Measurements from ENCODE around the gene GC.
A peak's percentile ranks its signal among the peaks of the same experiment; 100 is the strongest.
"Not testable (repeated sequence)": the region's sequence is repeated elsewhere in the genome, so short reads cannot be mapped to it uniquely, and the experiment has no call there.

The GC gene

GRCh38 chr4:71765821-71766383 is 18.0 kb downstream of the GC start:
- no peak for DNase-seq

DNA sequence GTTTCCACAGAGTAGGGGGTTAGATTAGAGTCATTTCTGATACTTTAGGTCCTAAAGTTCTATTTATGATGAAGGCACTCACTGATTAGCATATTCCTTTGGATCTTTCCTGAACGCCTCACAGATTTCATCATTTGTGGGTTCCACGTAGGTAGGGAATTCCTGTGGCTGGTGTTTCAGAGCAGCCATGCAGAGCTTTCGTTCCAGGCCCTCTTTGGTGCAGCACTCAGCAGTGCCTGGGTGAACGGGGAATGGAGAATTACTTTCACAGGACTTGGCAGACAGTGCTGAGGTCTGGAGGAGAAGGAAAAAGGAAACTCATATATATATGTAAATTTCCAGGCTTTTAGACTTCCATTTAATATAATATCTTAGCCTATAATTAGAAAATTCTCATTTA is 18.5 kb downstream of the GC start:
- DNase-seq: no peak

DNA sequence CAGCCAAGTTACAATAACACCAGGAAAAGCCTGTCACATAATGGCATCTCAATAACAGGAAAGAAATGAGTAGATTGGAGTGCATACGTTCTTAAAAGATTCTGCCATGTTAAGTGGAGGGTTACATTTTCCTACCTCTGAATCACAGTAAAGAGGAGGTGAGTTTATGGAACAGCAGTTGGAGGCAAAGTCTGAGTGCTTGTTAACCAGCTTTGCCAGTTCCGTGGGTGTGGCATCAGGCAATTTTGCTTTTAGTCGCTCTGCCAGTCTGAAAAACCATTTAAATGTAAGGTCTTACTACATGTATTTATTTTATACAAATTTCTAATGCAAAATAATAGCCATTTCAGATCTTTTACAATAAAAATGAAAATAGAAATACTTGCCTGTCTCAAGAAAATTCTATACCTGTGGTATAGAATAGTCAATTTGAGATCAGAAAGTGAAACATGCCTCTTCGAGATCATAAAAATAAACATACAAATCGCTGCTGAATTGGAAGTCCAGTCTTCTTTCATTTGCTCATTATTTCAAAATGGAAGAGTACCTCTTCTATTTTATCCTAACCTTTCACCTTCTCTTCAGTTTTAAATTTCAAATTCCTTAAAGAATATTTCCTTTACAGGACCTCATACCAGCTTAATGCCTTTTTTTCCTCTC is 31.4 kb downstream of the GC start:
- DNase-seq: no peak

DNA sequence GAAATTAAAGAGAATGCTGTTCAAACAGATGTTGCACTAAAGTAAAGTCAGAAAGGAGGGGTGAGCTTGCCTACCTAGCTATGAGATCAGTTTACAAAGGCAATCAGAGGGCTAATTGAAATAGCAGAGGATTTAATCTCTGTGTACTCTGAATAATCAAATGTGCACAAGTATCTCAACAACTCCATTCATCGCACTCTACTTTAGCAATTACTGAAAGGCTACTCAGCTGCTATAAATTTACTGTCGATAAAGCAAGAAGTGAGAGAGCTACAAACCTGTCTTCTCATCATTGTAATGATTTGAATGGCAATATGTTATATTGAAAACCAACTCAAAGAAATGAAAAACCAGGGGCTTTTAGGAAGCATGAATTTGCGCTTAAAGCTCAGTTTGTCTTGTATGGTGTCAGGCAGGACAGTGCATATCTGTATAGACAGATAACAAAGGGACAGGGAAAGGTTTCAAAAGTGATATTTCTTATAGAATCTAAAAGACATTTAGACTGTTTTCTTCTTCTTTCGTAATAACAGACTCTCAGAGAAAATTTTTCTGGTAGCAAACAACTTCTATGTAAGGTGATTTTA is 34.8 kb downstream of the GC start:
- DNase-seq: peak in 1 of 2 experiments; percentile 66

DNA sequence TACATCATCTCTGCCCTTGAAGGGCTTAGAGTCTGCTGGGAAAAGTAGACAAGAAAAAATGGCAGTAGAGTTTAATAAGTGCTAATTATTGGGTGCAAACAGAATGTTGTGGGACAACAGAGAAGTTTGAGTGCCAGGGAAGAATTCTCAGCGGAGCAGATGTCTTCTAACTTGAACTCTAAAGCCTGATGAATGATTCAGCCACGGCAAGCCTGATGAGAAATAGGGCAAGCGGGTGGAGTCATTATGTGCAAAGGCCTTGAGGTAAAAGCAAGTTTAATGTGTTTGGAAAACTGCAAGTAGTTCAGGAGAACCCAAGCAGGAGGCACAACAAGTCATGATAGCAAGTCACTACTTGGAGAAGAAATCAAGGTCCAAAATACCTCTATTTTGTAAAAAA is 37.5 kb downstream of the GC start:
- DNase-seq: no peak

GRCh38 chr4:71738782-71739181 is 45.1 kb downstream of the GC start:
- not testable (repeated sequence) for DNase-seq

GRCh38 chr4:71732706-71733105 is 51.2 kb downstream of the GC start:
- peak in 1 of 2 experiments; percentile 53 for DNase-seq

GRCh38 chr4:71732066-71732465 is 51.8 kb downstream of the GC start:
- peak in 1 of 2 experiments; percentile 20 for DNase-seq

- DNase-seq: peak; percentile 86 to 92
Measured at GRCh38 chr4:71729856-71730255, 54.0 kb downstream of the GC start.

DNA sequence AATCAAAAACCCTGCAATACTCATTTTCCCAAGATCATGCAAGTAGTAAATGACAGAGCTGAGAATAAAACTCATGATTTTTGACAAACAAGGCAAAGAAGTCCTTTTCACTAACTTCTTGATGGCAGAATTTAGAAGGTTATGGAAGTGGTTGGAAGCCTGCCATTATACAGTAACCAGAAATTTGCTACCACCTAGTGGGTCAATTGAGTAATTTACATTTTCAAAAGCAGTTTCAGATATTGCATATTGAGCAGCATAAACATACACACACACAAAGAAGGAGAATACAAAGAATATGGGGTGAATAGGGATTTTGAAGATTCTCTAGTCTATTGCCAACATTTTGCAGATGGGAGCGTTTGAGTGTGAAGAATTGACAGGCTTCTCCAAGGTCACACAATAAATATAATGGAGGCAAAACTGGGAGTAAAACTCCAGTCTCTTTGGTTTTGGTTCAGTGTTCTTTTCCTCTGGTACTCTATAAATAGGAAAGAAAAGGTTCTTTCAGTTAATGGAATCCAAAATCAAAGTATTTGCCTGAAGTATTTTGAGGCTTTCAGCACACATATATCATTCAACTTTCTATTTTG is 70.2 kb downstream of the GC start:
- DNase-seq: peak in 1 of 2 experiments; percentile 43

DNA sequence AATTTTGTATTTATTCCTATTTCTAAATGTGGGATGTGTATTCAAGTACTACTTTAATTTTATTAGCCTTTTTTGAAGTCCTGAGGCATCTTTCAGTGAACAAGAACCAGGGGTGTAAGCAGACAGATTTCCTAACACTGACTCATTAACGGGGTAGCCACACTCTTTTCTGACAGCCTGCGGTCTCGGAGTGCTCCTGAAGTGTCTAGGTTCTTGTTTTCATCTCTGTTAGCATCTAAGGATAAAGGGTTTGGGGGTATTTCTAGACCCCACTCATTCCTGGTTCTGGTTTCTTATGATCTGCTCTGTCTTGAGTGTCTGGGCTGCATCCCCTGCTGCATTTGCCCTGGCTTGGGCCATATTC is 71.9 kb downstream of the GC start:
- DNase-seq: no peak

DNA sequence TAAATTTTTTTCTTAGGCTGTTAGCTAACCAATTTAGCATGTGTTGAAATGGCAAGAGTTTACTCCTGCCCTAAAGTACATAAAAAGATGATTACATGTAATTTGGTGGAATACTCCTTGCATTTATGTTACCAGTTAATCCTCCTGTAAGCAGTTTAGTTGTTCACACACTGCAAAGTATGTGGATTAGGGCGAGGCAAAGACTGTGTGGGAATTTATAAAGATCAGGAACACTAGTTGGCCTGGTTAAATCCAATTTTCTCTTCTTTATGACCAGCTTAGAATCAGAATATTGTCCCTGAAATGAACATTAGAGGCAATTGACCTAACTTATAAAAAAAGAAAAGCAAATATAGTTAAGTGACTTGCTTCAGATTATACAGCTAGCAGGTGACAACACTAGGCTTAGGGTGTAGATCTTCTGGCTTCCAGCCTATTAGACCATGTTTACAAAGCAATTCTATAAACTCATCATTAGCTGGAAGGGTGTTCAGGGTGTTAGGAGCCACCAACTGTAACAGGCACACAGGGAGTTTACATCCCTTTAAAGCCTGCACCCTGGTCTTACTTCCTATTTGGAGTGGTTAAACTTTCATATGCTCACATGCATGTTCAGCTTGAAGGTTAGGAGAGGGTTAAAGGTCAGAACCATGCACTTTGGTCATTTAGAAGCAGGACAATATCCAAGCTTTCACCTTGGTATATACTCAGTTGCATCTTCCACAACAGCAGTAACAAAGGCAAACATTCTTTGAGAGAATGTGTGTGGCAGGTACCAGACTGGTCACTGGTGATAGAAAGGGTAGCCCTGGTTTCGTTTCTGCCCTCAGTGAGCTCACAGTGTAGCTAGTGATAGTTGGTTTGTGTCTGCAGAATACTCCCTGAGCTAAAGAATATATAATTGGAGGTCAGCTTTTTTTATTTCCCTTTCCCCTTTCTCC is 72.6 kb downstream of the GC start:
- no peak for DNase-seq

GRCh38 chr4:71709961-71710360 is 73.9 kb downstream of the GC start:
- DNase-seq: peak in 1 of 2 experiments; percentile 19

GRCh38 chr4:71698141-71698540 is 85.7 kb downstream of the GC start:
- no peak for DNase-seq

- peak in 1 of 2 experiments; percentile 49 for DNase-seq
Measured at GRCh38 chr4:71697031-71697430, 86.8 kb downstream of the GC start.

GRCh38 chr4:71694961-71695360 is 88.9 kb downstream of the GC start:
- no peak for DNase-seq

GRCh38 chr4:71692963-71693362 is 90.9 kb downstream of the GC start:
- DNase-seq: no peak

DNA sequence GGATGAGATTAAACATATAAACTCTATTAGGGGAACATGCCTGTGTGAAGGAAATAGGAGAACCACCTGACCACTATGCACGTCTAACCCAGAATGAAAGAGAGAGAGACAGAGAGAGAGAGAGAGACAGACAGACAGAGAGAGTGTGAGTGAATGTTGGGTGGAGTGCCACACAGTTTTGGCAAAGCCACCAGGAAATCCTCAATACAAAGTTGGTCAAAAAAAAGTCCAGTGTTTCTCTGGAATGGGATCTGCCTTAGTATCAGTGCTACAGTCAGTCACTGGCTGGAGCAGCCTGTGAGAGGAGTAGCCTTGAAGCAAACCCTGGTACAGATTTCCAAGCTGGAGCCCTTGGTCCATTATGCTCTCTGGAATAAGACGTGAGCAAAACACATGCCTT is 91.7 kb downstream of the GC start:
- no peak for DNase-seq

Data from NCI-H524 (cell line).